Amygdala (tissue), 56 donors: ENCODE results near the gene XPNPEP1.
A peak's percentile ranks its signal among the peaks of the same experiment; 100 is the strongest.

ENCODE experiments used
- DNase-seq, 56 donors: peaks; one replicate each; lab custom pipeline; 2025; lab: John Stamatoyannopoulos, UW

Gene XPNPEP1

GRCh38 chr10:109875151-109875568, 48.2 kb downstream of the XPNPEP1 start:
- DNase-seq = no peak

GRCh38 chr10:109871476-109871875, 51.8 kb downstream of the XPNPEP1 start:
- DNase-seq = no peak

- DNase-seq = no peak
Observed at GRCh38 chr10:109866995-109867635, 56.2 kb downstream of the XPNPEP1 start.

- peak in 5 of 56 donors; percentile 5 to 35 (median 27) for DNase-seq
Observed at GRCh38 chr10:109866168-109866994, 56.9 kb downstream of the XPNPEP1 start.

- no peak for DNase-seq
Observed at GRCh38 chr10:109863775-109864174, 59.5 kb downstream of the XPNPEP1 start.

- DNase-seq = no peak
Observed at GRCh38 chr10:109862738-109863137, 60.6 kb downstream of the XPNPEP1 start.

- peak in 2 of 56 donors; percentile 22 to 27 for DNase-seq
Observed at GRCh38 chr10:109862041-109862440, 61.3 kb downstream of the XPNPEP1 start.

- DNase-seq = no peak
Observed at GRCh38 chr10:109861081-109861480, 62.2 kb downstream of the XPNPEP1 start.

GRCh38 chr10:109859221-109859620, 64.1 kb downstream of the XPNPEP1 start:
- no peak for DNase-seq

GRCh38 chr10:109855746-109856145, 67.6 kb downstream of the XPNPEP1 start:
- no peak for DNase-seq

GRCh38 chr10:109853921-109854320, 69.4 kb downstream of the XPNPEP1 start:
- DNase-seq = no peak

- peak in 54 of 56 donors; percentile 12 to 84 (median 50) for DNase-seq
Observed at GRCh38 chr10:109852475-109853037, 70.8 kb downstream of the XPNPEP1 start.

- no peak for DNase-seq
Observed at GRCh38 chr10:109851616-109852474, 71.5 kb downstream of the XPNPEP1 start.

- no peak for DNase-seq
Observed at GRCh38 chr10:109846832-109847231, 76.5 kb downstream of the XPNPEP1 start.

GRCh38 chr10:109845308-109845707, 78.0 kb downstream of the XPNPEP1 start:
- no peak for DNase-seq

- no peak for DNase-seq
Observed at GRCh38 chr10:109838592-109839244, 84.6 kb downstream of the XPNPEP1 start.

- no peak for DNase-seq
Observed at GRCh38 chr10:109837384-109837783, 85.9 kb downstream of the XPNPEP1 start.

GRCh38 chr10:109835257-109835656, 88.1 kb downstream of the XPNPEP1 start:
- DNase-seq = no peak

GRCh38 chr10:109831846-109832245, 91.5 kb downstream of the XPNPEP1 start:
- DNase-seq = no peak

- no peak for DNase-seq
Observed at GRCh38 chr10:109824206-109824605, 99.1 kb downstream of the XPNPEP1 start.
